Endothelial cell (in vitro differentiated cells): ENCODE measurements around the gene SLC15A2. TPM values are rescaled to one million over a fixed set of nuclear protein-coding genes. Genes with fewer than 3 reads are reported as not detected.
A peak's percentile ranks its signal among the peaks of the same experiment; 100 is the strongest.

Source experiments
- DNase-seq: peaks from one replicate; pipeline ENCODE4 v3.0.0; 2021; ENCODE audit warnings: low spot score
- H3K27ac Mint-ChIP-seq: one replicate; pipeline ENCODE4 v1.8.0; 2021; ENCODE audit warnings: mixed read lengths, inconsistent platforms; ENCODE audit not compliant: unreplicated experiment
- H3K27me3 Mint-ChIP-seq: one replicate; pipeline ENCODE4 v1.8.0; 2021; ENCODE audit warnings: mild to moderate bottlenecking, moderate library complexity, mixed read lengths, inconsistent platforms; ENCODE audit not compliant: unreplicated experiment
- H3K36me3 Mint-ChIP-seq: one replicate; pipeline ENCODE4 v1.8.0; 2021; ENCODE audit warnings: mild to moderate bottlenecking, low read depth, mixed read lengths, inconsistent platforms; ENCODE audit not compliant: unreplicated experiment
- H3K4me1 Mint-ChIP-seq: one replicate; pipeline ENCODE4 v1.8.0; 2021; ENCODE audit warnings: mild to moderate bottlenecking, mixed read lengths, inconsistent platforms; ENCODE audit not compliant: unreplicated experiment
- H3K4me3 Mint-ChIP-seq: one replicate; pipeline ENCODE4 v1.8.0; 2021; ENCODE audit warnings: mild to moderate bottlenecking, mixed read lengths, inconsistent platforms; ENCODE audit not compliant: unreplicated experiment
- H3K9me3 Mint-ChIP-seq: one replicate; pipeline ENCODE4 v1.8.0; 2021; ENCODE audit warnings: mixed read lengths, inconsistent platforms; ENCODE audit not compliant: unreplicated experiment
- CTCF ChIP-seq: fragments of 200-600 bp; sonication (generic); IDR thresholded peaks from one replicate; pipeline ENCODE4 v1.5.0; 2021; ENCODE audit warnings: antibody characterized with exemption; ENCODE audit not compliant: unreplicated experiment
- total RNA-seq: library from RNA; stranded (reverse); fragmentation: NEBNext Ultra II Directional; extraction: Animal tissue kit (Norgen Biotek cat#: 25700); gene quantifications from one replicate; pipeline ENCODE4 v1.2.1, GENCODE V29; 2021; ENCODE audit not compliant: unreplicated experiment

SLC15A2 gene
- total RNA-seq, 1 donor from 2014 or later = 4.9 TPM

GRCh38 chr3:121883507-121883906, 10.7 kb upstream of the SLC15A2 start:
- Mint-ChIP-seq H3K36me3 (no peaks in the 10 kb centered on the region), H3K9me3 (no peaks in the 10 kb centered on the region), H3K4me3 (no peak overlapping the region), H3K27me3 (peaks cover 2% of the 10 kb centered on the region), H3K27ac (no peak overlapping the region), H3K4me1 (peaks cover 6% of the 10 kb centered on the region)
- no peak for DNase-seq
- TF ChIP-seq CTCF = peak; percentile 65

- peaks cover 3% of the 10 kb centered on the region for H3K4me1 Mint-ChIP-seq
- no peaks in the 10 kb centered on the region for H3K36me3 Mint-ChIP-seq
- DNase-seq = no peak
- no peak overlapping the region for H3K4me3 Mint-ChIP-seq
- H3K27me3 Mint-ChIP-seq = no peaks in the 10 kb centered on the region
- no peak overlapping the region for H3K27ac Mint-ChIP-seq
- H3K9me3 Mint-ChIP-seq = no peaks in the 10 kb centered on the region
- no peak for TF ChIP-seq CTCF
Measured at GRCh38 chr3:121885386-121885785, 8.8 kb upstream of the SLC15A2 start.

GRCh38 chr3:121895121-121895520, 920 bp downstream of the SLC15A2 start:
- Mint-ChIP-seq H3K36me3 (peaks cover 8% of the 10 kb centered on the region), H3K9me3 (no peaks in the 10 kb centered on the region), H3K27ac (no peak overlapping the region), H3K4me1 (peaks cover 10% of the 10 kb centered on the region), H3K27me3 (no peaks in the 10 kb centered on the region), H3K4me3 (no peak overlapping the region)
- no peak for TF ChIP-seq CTCF
- DNase-seq = no peak

- Mint-ChIP-seq H3K4me1 (peaks cover 10% of the 10 kb centered on the region), H3K4me3 (no peak overlapping the region)
Measured at GRCh38 chr3:121895736-121896135, 1.5 kb downstream of the SLC15A2 start.

GRCh38 chr3:121896823-121897222, 2.6 kb downstream of the SLC15A2 start:
- DNase-seq = no peak
- Mint-ChIP-seq H3K27me3 (no peaks in the 10 kb centered on the region), H3K27ac (no peak overlapping the region), H3K4me1 (peaks cover 16% of the 10 kb centered on the region), H3K9me3 (no peaks in the 10 kb centered on the region), H3K4me3 (no peak overlapping the region), H3K36me3 (peaks cover 8% of the 10 kb centered on the region)
- TF ChIP-seq CTCF = no peak

More at GRCh38 chr3:121895736-121896135, 1.5 kb downstream of the SLC15A2 start:
- Mint-ChIP-seq H3K9me3 (no peaks in the 10 kb centered on the region), H3K27me3 (no peaks in the 10 kb centered on the region), H3K36me3 (peaks cover 8% of the 10 kb centered on the region), H3K27ac (no peak overlapping the region)
- no peak for TF ChIP-seq CTCF
- no peak for DNase-seq
